ENCODE data around the gene LURAP1L. TPM values are rescaled to one million over a fixed set of nuclear protein-coding genes. Genes with fewer than 3 reads are reported as not detected.

LURAP1L gene
- total RNA-seq, 1 donor from 2014 or later = 0.51 TPM

DNA sequence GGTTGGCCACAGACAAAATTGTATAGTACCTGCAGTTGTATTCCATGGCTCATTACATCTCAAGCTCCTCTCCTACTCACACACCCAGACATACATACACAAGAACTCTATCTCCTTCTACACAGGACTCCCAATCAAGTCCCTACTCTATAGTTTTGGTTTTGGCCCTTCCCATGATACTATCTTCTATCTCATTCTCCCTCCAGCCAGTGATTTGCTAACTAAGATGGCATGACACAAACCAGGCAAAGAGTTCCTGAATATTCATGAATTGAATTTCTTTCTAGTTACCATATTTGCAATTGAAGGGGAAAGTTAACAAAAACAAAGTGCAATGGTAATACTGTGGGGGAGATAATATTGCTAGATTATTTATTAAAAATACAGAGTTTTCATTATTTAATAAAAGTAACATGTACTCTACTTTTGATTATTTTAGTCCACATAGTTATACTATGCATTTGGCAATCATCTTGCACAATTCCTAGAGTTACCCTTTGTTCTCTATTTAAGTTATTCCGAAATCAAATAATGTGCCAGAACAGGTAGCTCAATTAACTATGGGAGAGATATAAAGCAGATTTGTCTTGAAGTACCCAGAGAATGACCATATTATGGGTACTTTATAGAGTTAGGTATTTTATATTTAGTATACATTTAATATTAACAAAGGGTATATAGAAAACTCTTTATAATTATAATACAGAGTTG, 9.6 kb upstream of the LURAP1L start:
- Mint-ChIP-seq H3K4me3 (ENCODE audit: unreplicated experiment) (no peak overlapping the region), H3K4me1 (ENCODE audit: unreplicated experiment) (no peaks in the 10 kb centered on the region), H3K9me3 (ENCODE audit: unreplicated experiment) (no peaks in the 10 kb centered on the region), H3K36me3 (ENCODE audit: low read depth, unreplicated experiment) (no peaks in the 10 kb centered on the region), H3K27ac (ENCODE audit: unreplicated experiment) (no peak overlapping the region), H3K27me3 (ENCODE audit: unreplicated experiment) (no peaks in the 10 kb centered on the region)
- DNase-seq (ENCODE audit: low spot score) = no peak
- TF ChIP-seq, protein P1, sequence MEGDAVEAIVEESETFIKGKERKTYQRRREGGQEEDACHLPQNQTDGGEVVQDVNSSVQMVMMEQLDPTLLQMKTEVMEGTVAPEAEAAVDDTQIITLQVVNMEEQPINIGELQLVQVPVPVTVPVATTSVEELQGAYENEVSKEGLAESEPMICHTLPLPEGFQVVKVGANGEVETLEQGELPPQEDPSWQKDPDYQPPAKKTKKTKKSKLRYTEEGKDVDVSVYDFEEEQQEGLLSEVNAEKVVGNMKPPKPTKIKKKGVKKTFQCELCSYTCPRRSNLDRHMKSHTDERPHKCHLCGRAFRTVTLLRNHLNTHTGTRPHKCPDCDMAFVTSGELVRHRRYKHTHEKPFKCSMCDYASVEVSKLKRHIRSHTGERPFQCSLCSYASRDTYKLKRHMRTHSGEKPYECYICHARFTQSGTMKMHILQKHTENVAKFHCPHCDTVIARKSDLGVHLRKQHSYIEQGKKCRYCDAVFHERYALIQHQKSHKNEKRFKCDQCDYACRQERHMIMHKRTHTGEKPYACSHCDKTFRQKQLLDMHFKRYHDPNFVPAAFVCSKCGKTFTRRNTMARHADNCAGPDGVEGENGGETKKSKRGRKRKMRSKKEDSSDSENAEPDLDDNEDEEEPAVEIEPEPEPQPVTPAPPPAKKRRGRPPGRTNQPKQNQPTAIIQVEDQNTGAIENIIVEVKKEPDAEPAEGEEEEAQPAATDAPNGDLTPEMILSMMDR (IDR thresholded peaks at IDR 0.05; ENCODE audit: unreplicated experiment) = no peak

GRCh38 chr9:12766357-12766756, 8.5 kb upstream of the LURAP1L start:
- Mint-ChIP-seq H3K27me3 (ENCODE audit: unreplicated experiment) (no peaks in the 10 kb centered on the region), H3K27ac (ENCODE audit: unreplicated experiment) (no peak overlapping the region), H3K9me3 (ENCODE audit: unreplicated experiment) (no peaks in the 10 kb centered on the region), H3K36me3 (ENCODE audit: low read depth, unreplicated experiment) (no peaks in the 10 kb centered on the region), H3K4me1 (ENCODE audit: unreplicated experiment) (no peaks in the 10 kb centered on the region), H3K4me3 (ENCODE audit: unreplicated experiment) (no peak overlapping the region)
- TF ChIP-seq, protein P1 (IDR thresholded peaks at IDR 0.05; ENCODE audit: unreplicated experiment) = no peak
- no peak for DNase-seq (ENCODE audit: low spot score)

DNA sequence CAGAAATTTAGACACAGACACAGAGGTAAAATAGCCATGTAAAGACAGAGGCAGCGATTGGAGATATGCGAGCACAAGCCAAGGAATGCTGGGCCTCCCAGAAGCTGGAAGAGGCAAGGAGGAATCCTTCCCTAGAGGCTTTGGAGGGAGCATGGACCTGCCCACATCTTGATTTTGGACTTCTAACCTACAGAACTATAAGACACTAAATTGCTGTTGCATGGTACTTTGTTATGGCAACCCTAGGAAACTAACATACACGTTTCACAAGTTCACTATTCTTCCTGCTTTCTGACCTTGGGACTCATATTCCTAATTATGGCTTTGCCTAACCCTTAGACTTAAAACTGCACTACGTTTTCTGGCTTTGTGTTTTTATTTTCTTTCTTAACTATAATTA, 4.6 kb upstream of the LURAP1L start:
- no peaks in the 10 kb centered on the region for H3K36me3 Mint-ChIP-seq (ENCODE audit: low read depth, unreplicated experiment)
- H3K27me3 Mint-ChIP-seq (ENCODE audit: unreplicated experiment) = peaks cover 2% of the 10 kb centered on the region
- DNase-seq (ENCODE audit: low spot score) = no peak
- H3K9me3 Mint-ChIP-seq (ENCODE audit: unreplicated experiment) = no peaks in the 10 kb centered on the region
- H3K27ac Mint-ChIP-seq (ENCODE audit: unreplicated experiment) = no peak overlapping the region
- TF ChIP-seq, protein P1 (IDR thresholded peaks at IDR 0.05; ENCODE audit: unreplicated experiment) = no peak
- no peaks in the 10 kb centered on the region for H3K4me1 Mint-ChIP-seq (ENCODE audit: unreplicated experiment)
- H3K4me3 Mint-ChIP-seq (ENCODE audit: unreplicated experiment) = no peak overlapping the region

DNA sequence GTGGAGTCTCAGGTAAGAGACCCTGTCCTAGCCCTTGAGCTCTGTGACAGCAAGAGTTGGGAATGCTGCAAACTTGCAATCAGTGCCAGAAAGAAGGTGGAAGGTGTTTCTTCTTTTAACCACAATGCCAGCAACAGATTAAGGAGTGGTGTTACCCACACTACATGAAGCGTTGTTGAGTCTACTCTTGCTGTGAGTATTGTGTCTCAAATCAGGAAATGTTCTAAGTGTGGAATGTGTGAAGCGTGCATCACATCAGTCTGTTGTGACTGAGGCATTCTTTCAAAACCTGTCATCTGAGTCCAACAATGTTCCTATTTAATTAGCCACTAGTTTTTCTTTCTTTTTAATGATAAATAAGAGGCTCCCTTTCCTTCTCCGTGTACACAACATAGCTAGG, 2.9 kb upstream of the LURAP1L start:
- H3K4me3 Mint-ChIP-seq (ENCODE audit: unreplicated experiment) = no peak overlapping the region
- TF ChIP-seq, protein P1 (IDR thresholded peaks at IDR 0.05; ENCODE audit: unreplicated experiment) = no peak
- H3K36me3 Mint-ChIP-seq (ENCODE audit: low read depth, unreplicated experiment) = no peaks in the 10 kb centered on the region
- no peaks in the 10 kb centered on the region for H3K9me3 Mint-ChIP-seq (ENCODE audit: unreplicated experiment)
- H3K27me3 Mint-ChIP-seq (ENCODE audit: unreplicated experiment) = peaks cover 3% of the 10 kb centered on the region
- H3K27ac Mint-ChIP-seq (ENCODE audit: unreplicated experiment) = no peak overlapping the region
- no peak for DNase-seq (ENCODE audit: low spot score)
- no peaks in the 10 kb centered on the region for H3K4me1 Mint-ChIP-seq (ENCODE audit: unreplicated experiment)

- no peaks in the 10 kb centered on the region for H3K36me3 Mint-ChIP-seq (ENCODE audit: low read depth, unreplicated experiment)
Measured at GRCh38 chr9:12773562-12773961, 1.3 kb upstream of the LURAP1L start.

More at GRCh38 chr9:12773562-12773961, 1.3 kb upstream of the LURAP1L start:
- TF ChIP-seq, protein P1 (IDR thresholded peaks at IDR 0.05; ENCODE audit: unreplicated experiment) = no peak
- H3K27ac Mint-ChIP-seq (ENCODE audit: unreplicated experiment) = no peak overlapping the region
- no peak overlapping the region for H3K4me3 Mint-ChIP-seq (ENCODE audit: unreplicated experiment)
- no peaks in the 10 kb centered on the region for H3K4me1 Mint-ChIP-seq (ENCODE audit: unreplicated experiment)
- H3K9me3 Mint-ChIP-seq (ENCODE audit: unreplicated experiment) = no peaks in the 10 kb centered on the region
- H3K27me3 Mint-ChIP-seq (ENCODE audit: unreplicated experiment) = peaks cover 3% of the 10 kb centered on the region
- DNase-seq (ENCODE audit: low spot score) = no peak
